DND-41 (cell line): ENCODE results near the gene TLCD4.

Experiments used
- CTCF ChIP-seq: IDR thresholded peaks from 2 replicates; pipeline ENCODE4 v1.5.1; 2012; ENCODE audit warnings: borderline replicate concordance, low read length, moderate library complexity, mild to moderate bottlenecking; ENCODE audit not compliant: poor library complexity, severe bottlenecking; ENCODE audit errors: extremely low read depth
- EZH2 ChIP-seq: IDR thresholded peaks from 3 replicates; pipeline ENCODE4 v1.6.1; 2012; ENCODE audit warnings: borderline replicate concordance, low read depth, mild to moderate bottlenecking, moderate library complexity, low read length, inconsistent platforms; ENCODE audit not compliant: severe bottlenecking

DNA sequence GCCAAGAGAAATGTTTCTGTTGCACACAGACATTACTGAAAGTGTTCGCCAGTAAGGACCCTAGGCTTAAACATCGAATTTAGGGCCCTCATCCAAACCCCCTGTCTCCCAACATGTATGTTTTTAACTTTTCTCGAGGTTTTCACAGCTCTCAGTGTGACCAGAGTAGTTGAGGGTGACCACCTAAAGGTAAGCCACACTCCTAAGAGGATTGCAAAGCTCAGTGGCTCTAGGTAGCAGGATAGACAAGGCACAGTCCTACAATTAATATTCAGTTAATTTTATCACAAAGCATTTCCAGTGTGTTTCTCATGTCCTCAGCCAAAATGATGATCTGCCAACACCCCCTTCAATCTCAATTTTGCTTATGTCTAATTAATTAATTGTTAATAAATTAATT lies 43.7 kb upstream of the TLCD4 start:
- TF ChIP-seq CTCF: no peak
- no peak for TF ChIP-seq EZH2
